ENCODE data around the gene SREBF2. TPM values are rescaled to one million over a fixed set of nuclear protein-coding genes. Genes with fewer than 3 reads are reported as not detected.

The SREBF2 gene
- total and polyA plus RNA-seq, 9 of the 15 experiments (the other 6 are each of a cell fraction or from before 2014, with no cell fraction given), result 1.1 to 84.2 (median 26.9) TPM

DNA sequence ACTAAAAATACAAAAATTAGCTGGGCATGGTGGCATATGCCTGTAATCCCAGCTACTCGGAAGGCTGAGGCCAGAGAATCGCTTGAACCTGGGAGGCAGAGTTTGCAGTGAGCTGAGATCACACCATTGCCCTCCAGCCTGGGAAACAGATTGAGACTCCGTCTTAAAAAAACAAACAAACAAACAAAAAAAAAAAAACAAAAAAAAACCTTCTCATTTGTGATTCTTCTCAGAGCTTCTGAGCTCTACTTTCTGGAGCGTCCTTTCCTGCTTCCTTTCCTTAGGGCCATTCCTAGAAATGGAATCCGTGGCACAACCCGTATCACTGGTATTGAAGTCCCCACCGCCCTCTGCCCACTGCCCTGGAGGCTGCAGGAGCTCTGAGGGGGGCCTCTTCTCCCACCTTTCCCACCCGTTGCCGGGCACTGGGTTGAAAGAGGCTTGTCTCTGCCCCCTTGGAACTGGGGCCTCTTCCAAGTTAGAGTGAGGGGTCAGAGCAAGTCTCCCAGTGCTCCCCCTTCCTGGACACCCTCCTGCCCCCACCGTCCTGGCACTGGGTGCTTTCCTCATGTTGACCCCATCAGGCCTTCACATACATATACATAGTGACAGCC, 83.9 kb downstream of the SREBF2 start:
- 29% methylated on average over 8 of the region's 10 CpGs for WGBS (ENCODE audit: insufficient coverage, low coverage, missing lambda C conversion rate)
- FAIRE-seq (no peak), ATAC-seq (no peak), DNase-seq (ENCODE audit: extremely low read depth in 1 of 4, low spot score in 3 of 4) (no peak)
- Histone ChIP-seq H3K79me2 (ENCODE audit: control insufficient read depth, insufficient read depth, low read length) (no peaks in the 10 kb centered on the region), H3K9me1 (ENCODE audit: control insufficient read depth, insufficient read depth, low read length) (no peaks in the 10 kb centered on the region), H2AFZ (ENCODE audit: low read depth, low read length) (no peak overlapping the region), H3K36me3 (ENCODE audit: control insufficient read depth, insufficient read depth, low read length) (no peaks in the 10 kb centered on the region), H3K27ac (ENCODE audit: extremely low read depth, low read depth, low read length) (no peak overlapping the region), H3K4me3 (no peak overlapping the region), H3K4me1 (replicated peaks in 1 of 2; ENCODE audit: control insufficient read depth in 2 of 2, insufficient read depth in 2 of 2, low read length in 2 of 2) (peaks cover 6 to 48% of the 10 kb centered on the region in 2 experiments; a peak in 3 of 5 replicates), H3K9ac (ENCODE audit: insufficient read depth in 1 of 2, low read depth in 2 of 2, low read length in 2 of 2) (no peak overlapping the region), H3K27me3 (ENCODE audit: control insufficient read depth in 2 of 2, insufficient read depth in 2 of 2, low read length in 2 of 2) (0 out of 5 replicates have a peak, but pooled peaks cover 0 to 4% of the 10 kb centered on the region in 2 experiments), H3K4me2 (ENCODE audit: insufficient read depth, low read length) (no peak overlapping the region), H3K9me3 (replicated peaks; ENCODE audit: control insufficient read depth, insufficient read depth, low read depth, low read length) (no peaks in the 10 kb centered on the region), H4K20me1 (replicated peaks; ENCODE audit: control insufficient read depth, insufficient read depth, low read length) (peaks cover 9% of the 10 kb centered on the region; the same call in 1 of the 2 replicates)
- TF ChIP-seq ARID3B (CRISPR knock-in tag; IDR thresholded peaks at IDR 0.05; ENCODE audit: borderline replicate concordance) (no peak), RHOXF2B (CRISPR knock-in tag; conservative IDR thresholded peaks at IDR 0.05) (no peak), ZNF121 (CRISPR knock-in tag; conservative IDR thresholded peaks at IDR 0.05) (no peak), E4F1 (CRISPR knock-in tag; IDR thresholded peaks at IDR 0.05; ENCODE audit: borderline replicate concordance) (no peak), ZNF583 (CRISPR knock-in tag; IDR thresholded peaks at IDR 0.05) (no peak), MYC (IDR thresholded peaks at IDR 0.05; ENCODE audit: low read depth, low read length) (no peak), MYC (CRISPR knock-in tag; IDR thresholded peaks at IDR 0.05; ENCODE audit: borderline replicate concordance, low read depth) (no peak)
- POLR2A ChIA-PET, result no interaction called here
- CTCF ChIA-PET (ENCODE audit: low intra/inter-chr PET ratio), result no interaction called here
- BruUV-seq (replicated peaks), result no TSS peak
- in situ Hi-C loops (cut with MboI), result no loop called here
- intact Hi-C loops (cut with micrococcal nuclease), result no loop called here
